ENCODE data around the gene HOOK2. TPM values are rescaled to one million over a fixed set of nuclear protein-coding genes. Genes with fewer than 3 reads are reported as not detected.
"Not testable (repeated sequence)": the region's sequence is repeated elsewhere in the genome, so short reads cannot be mapped to it uniquely, and the experiment has no call there.

The HOOK2 gene
- total and polyA plus RNA-seq, 4 donors, result 16.4 to 65.2 (median 32.6) TPM

GRCh38 chr19:12713304-12713703, 62.0 kb downstream of the HOOK2 start:
- not testable (repeated sequence) for H3K4me3 ChIP-seq (ENCODE audit: low read depth, low read length); H3K4me1 ChIP-seq (ENCODE audit: control insufficient read depth, insufficient read depth, low read length); H3K27ac ChIP-seq (ENCODE audit: low read depth, low read length); H3K9me3 ChIP-seq (ENCODE audit: control insufficient read depth, insufficient read depth, low read length); DNase-seq (ENCODE audit: low read depth in 4 of 6, low spot score in 6 of 6); H3K27me3 ChIP-seq (ENCODE audit: control insufficient read depth, insufficient read depth, low read length)
- peaks cover 91% of the 10 kb centered on the region for H3K36me3 ChIP-seq (ENCODE audit: control insufficient read depth, insufficient read depth, low read length)
- 94% methylated on average over 3 of the region's 9 CpGs for WGBS (ENCODE audit: insufficient coverage)

Small RNAs within 50 kb of the gene (small RNA-seq; reads per million reads assigned to genes)
- gene MIR5684 (ENCODE audit: low replicate concordance), result not detected

Other genes starting within 250 kb of the HOOK2 start
- gene ZNF564, start 224.1 kb downstream of the HOOK2 start, total RNA-seq, result 10 to 100 TPM; 19.9 to 23.6 TPM
- gene ZNF564, start 224.1 kb downstream of the HOOK2 start, polyA plus RNA-seq (ENCODE audit: insufficient read length in 2 of 2), result 1 to 10 TPM; 5.8 to 6.3 TPM
- gene ZNF490, start 164.7 kb downstream of the HOOK2 start, total RNA-seq, result 10 to 100 TPM; 10.7 to 12.9 TPM
- gene ZNF490, start 164.7 kb downstream of the HOOK2 start, polyA plus RNA-seq (ENCODE audit: insufficient read length in 2 of 2), result 1 to 10 TPM; 5.6 to 8.1 TPM
- 10 to 100 TPM; 19.4 to 20.8 TPM for gene ZNF791, start 164.6 kb downstream of the HOOK2 start, total RNA-seq
- 10 to 100 TPM; 17.4 to 17.5 TPM for gene ZNF791, start 164.6 kb downstream of the HOOK2 start, polyA plus RNA-seq (ENCODE audit: insufficient read length in 2 of 2)
- 10 to 100 TPM; 18.9 to 30.6 TPM for gene MAN2B1, start 108.8 kb downstream of the HOOK2 start, total RNA-seq
- 10 to 100 TPM; 31.5 to 38.7 TPM for gene MAN2B1, start 108.8 kb downstream of the HOOK2 start, polyA plus RNA-seq (ENCODE audit: insufficient read length in 2 of 2)
- gene WDR83, start 108.7 kb downstream of the HOOK2 start, total RNA-seq, result 10 to 100 TPM in 1 of 2 donors, 1 to 10 TPM in 1; 9.3 to 14.9 TPM
- 10 to 100 TPM; 27.3 to 37.6 TPM for gene WDR83, start 108.7 kb downstream of the HOOK2 start, polyA plus RNA-seq (ENCODE audit: insufficient read length in 2 of 2)
- gene DHPS, start 93.7 kb downstream of the HOOK2 start, total RNA-seq, result 10 to 100 TPM; 52.5 to 97.1 TPM
- 100 to 1,000 TPM; 118 to 138 TPM for gene DHPS, start 93.7 kb downstream of the HOOK2 start, polyA plus RNA-seq (ENCODE audit: insufficient read length in 2 of 2)
- not detected for gene GNG14, start 87.6 kb downstream of the HOOK2 start, total RNA-seq
- 1 to 10 TPM in 1 of 2 donors, not detected in 1; 1.6 TPM for gene GNG14, start 87.6 kb downstream of the HOOK2 start, polyA plus RNA-seq (ENCODE audit: insufficient read length in 2 of 2)
- 10 to 100 TPM in 1 of 2 donors, 1 to 10 TPM in 1; 6.2 to 15.8 TPM for gene FBXW9, start 78.9 kb downstream of the HOOK2 start, total RNA-seq
- 10 to 100 TPM; 21.1 to 21.7 TPM for gene FBXW9, start 78.9 kb downstream of the HOOK2 start, polyA plus RNA-seq (ENCODE audit: insufficient read length in 2 of 2)
- gene TNPO2, start 51.6 kb downstream of the HOOK2 start, total RNA-seq, result 10 to 100 TPM; 40.9 to 66.8 TPM
- 100 to 1,000 TPM; 146 to 155 TPM for gene TNPO2, start 51.6 kb downstream of the HOOK2 start, polyA plus RNA-seq (ENCODE audit: insufficient read length in 2 of 2)
- gene TRIR, start 40.9 kb downstream of the HOOK2 start, total RNA-seq, result 100 to 1,000 TPM in 1 of 2 donors, 10 to 100 TPM in 1; 77.6 to 205 TPM
- gene TRIR, start 40.9 kb downstream of the HOOK2 start, polyA plus RNA-seq (ENCODE audit: insufficient read length in 2 of 2), result 100 to 1,000 TPM; 220 to 224 TPM
- gene GET3, start 38.1 kb downstream of the HOOK2 start, total RNA-seq, result 10 to 100 TPM; 50.9 to 84.4 TPM
- 100 to 1,000 TPM; 119 to 120 TPM for gene GET3, start 38.1 kb downstream of the HOOK2 start, polyA plus RNA-seq (ENCODE audit: insufficient read length in 2 of 2)
- not detected for gene BEST2, start 23.8 kb downstream of the HOOK2 start, total RNA-seq
- gene BEST2, start 23.8 kb downstream of the HOOK2 start, polyA plus RNA-seq (ENCODE audit: insufficient read length in 2 of 2), result under 1 TPM in 1 of 2 donors, not detected in 1; 0.24 TPM
- gene JUNB, start 15.9 kb upstream of the HOOK2 start, total RNA-seq, result 100 to 1,000 TPM in 1 of 2 donors, 10 to 100 TPM in 1; 90.7 to 119 TPM
- gene JUNB, start 15.9 kb upstream of the HOOK2 start, polyA plus RNA-seq (ENCODE audit: insufficient read length in 2 of 2), result 10 to 100 TPM; 23.3 to 52.2 TPM
- 100 to 1,000 TPM; 280 to 444 TPM for gene PRDX2, start 26.2 kb upstream of the HOOK2 start, total RNA-seq
- gene PRDX2, start 26.2 kb upstream of the HOOK2 start, polyA plus RNA-seq (ENCODE audit: insufficient read length in 2 of 2), result 100 to 1,000 TPM; 435 to 476 TPM
- 1 to 10 TPM in 1 of 2 donors, not detected in 1; 8.7 TPM for gene THSD8, start 26.5 kb upstream of the HOOK2 start, total RNA-seq
- 1 to 10 TPM; 5.9 to 6.5 TPM for gene THSD8, start 26.5 kb upstream of the HOOK2 start, polyA plus RNA-seq (ENCODE audit: insufficient read length in 2 of 2)
- gene RNASEH2A, start 31.0 kb upstream of the HOOK2 start, total RNA-seq, result 10 to 100 TPM; 11.3 to 18.0 TPM
- 10 to 100 TPM; 28.0 to 32.0 TPM for gene RNASEH2A, start 31.0 kb upstream of the HOOK2 start, polyA plus RNA-seq (ENCODE audit: insufficient read length in 2 of 2)
- gene RTBDN, start 59.0 kb upstream of the HOOK2 start, total RNA-seq, result 1 to 10 TPM; 1.1 to 1.8 TPM
- 1 to 10 TPM; 5.8 to 6.8 TPM for gene RTBDN, start 59.0 kb upstream of the HOOK2 start, polyA plus RNA-seq (ENCODE audit: insufficient read length in 2 of 2)
- 10 to 100 TPM; 12.2 to 39.1 TPM for gene MAST1, start 63.0 kb upstream of the HOOK2 start, total RNA-seq
- gene MAST1, start 63.0 kb upstream of the HOOK2 start, polyA plus RNA-seq (ENCODE audit: insufficient read length in 2 of 2), result 100 to 1,000 TPM in 1 of 2 donors, 10 to 100 TPM in 1; 87.0 to 112 TPM
- 10 to 100 TPM; 11.7 to 19.7 TPM for gene DNASE2, start 105.9 kb upstream of the HOOK2 start, total RNA-seq
- 10 to 100 TPM; 23.6 TPM for gene DNASE2, start 105.9 kb upstream of the HOOK2 start, polyA plus RNA-seq (ENCODE audit: insufficient read length in 2 of 2)
- gene KLF1, start 111.6 kb upstream of the HOOK2 start, total RNA-seq, result 1 to 10 TPM; 2.1 to 3.2 TPM
- under 1 TPM; 0.42 to 0.57 TPM for gene KLF1, start 111.6 kb upstream of the HOOK2 start, polyA plus RNA-seq (ENCODE audit: insufficient read length in 2 of 2)
- gene GCDH, start 115.6 kb upstream of the HOOK2 start, total RNA-seq, result 10 to 100 TPM; 22.9 to 30.1 TPM
- 10 to 100 TPM; 36.1 to 45.1 TPM for gene GCDH, start 115.6 kb upstream of the HOOK2 start, polyA plus RNA-seq (ENCODE audit: insufficient read length in 2 of 2)
- gene SYCE2, start 143.7 kb upstream of the HOOK2 start, total RNA-seq, result under 1 TPM in 1 of 2 donors, not detected in 1; 0.88 TPM
- gene SYCE2, start 143.7 kb upstream of the HOOK2 start, polyA plus RNA-seq (ENCODE audit: insufficient read length in 2 of 2), result 1 to 10 TPM; 5.3 to 6.0 TPM
- 10 to 100 TPM; 41.3 to 54.1 TPM for gene FARSA, start 158.2 kb upstream of the HOOK2 start, total RNA-seq
- 10 to 100 TPM; 74.0 to 80.6 TPM for gene FARSA, start 158.2 kb upstream of the HOOK2 start, polyA plus RNA-seq (ENCODE audit: insufficient read length in 2 of 2)
- gene CALR, start 163.1 kb upstream of the HOOK2 start, total RNA-seq, result 100 to 1,000 TPM; 452 to 872 TPM
- 100 to 1,000 TPM; 521 to 592 TPM for gene CALR, start 163.1 kb upstream of the HOOK2 start, polyA plus RNA-seq (ENCODE audit: insufficient read length in 2 of 2)
- 10 to 100 TPM; 37.6 to 85.9 TPM for gene RAD23A, start 170.3 kb upstream of the HOOK2 start, total RNA-seq
- 100 to 1,000 TPM; 101 to 109 TPM for gene RAD23A, start 170.3 kb upstream of the HOOK2 start, polyA plus RNA-seq (ENCODE audit: insufficient read length in 2 of 2)
- 10 to 100 TPM in 1 of 2 donors, 1 to 10 TPM in 1; 9.7 to 24.2 TPM for gene GADD45GIP1, start 181.7 kb upstream of the HOOK2 start, total RNA-seq
- 10 to 100 TPM; 50.3 to 55.6 TPM for gene GADD45GIP1, start 181.7 kb upstream of the HOOK2 start, polyA plus RNA-seq (ENCODE audit: insufficient read length in 2 of 2)
- under 1 TPM in 1 of 2 donors, not detected in 1; 0.28 TPM for gene DAND5, start 194.0 kb upstream of the HOOK2 start, total RNA-seq
- gene DAND5, start 194.0 kb upstream of the HOOK2 start, polyA plus RNA-seq (ENCODE audit: insufficient read length in 2 of 2), result under 1 TPM; 0.44 to 0.49 TPM
- 10 to 100 TPM; 53.3 to 61.8 TPM for gene NFIX, start 219.9 kb upstream of the HOOK2 start, total RNA-seq
- 100 to 1,000 TPM; 175 to 198 TPM for gene NFIX, start 219.9 kb upstream of the HOOK2 start, polyA plus RNA-seq (ENCODE audit: insufficient read length in 2 of 2)

All from spinal cord (tissue), 10 donors.